ENCODE results near the gene KRTAP10-2.

Gene KRTAP10-2

GRCh38 chr21:44589094-44589493 lies 37.8 kb upstream of the KRTAP10-2 start:
- Histone ChIP-seq H3K9ac (no peak overlapping the region), H3K36me3 (ENCODE audit: control insufficient read depth, insufficient read depth, low read length) (no peaks in the 10 kb centered on the region), H3K27me3 (ENCODE audit: control insufficient read depth, insufficient read depth, low read length) (no peaks in the 10 kb centered on the region), H3K9me3 (ENCODE audit: control insufficient read depth, low read length) (no peaks in the 10 kb centered on the region), H3K27ac (no peak overlapping the region), H2AFZ (no peak overlapping the region), H3K4me3 (ENCODE audit: low read depth, low read length) (no peak overlapping the region), H3K79me2 (no peaks in the 10 kb centered on the region), H3K4me2 (ENCODE audit: low read length) (no peak overlapping the region), H3K4me1 (no peaks in the 10 kb centered on the region)
- TF ChIP-seq CTCF (IDR thresholded peaks at IDR 0.05): no peak

GRCh38 chr21:44585892-44586291 lies 34.6 kb upstream of the KRTAP10-2 start:
- Histone ChIP-seq H3K4me2 (ENCODE audit: low read length) (no peak overlapping the region), H3K27me3 (ENCODE audit: control insufficient read depth, insufficient read depth, low read length) (no peaks in the 10 kb centered on the region), H3K4me3 (ENCODE audit: low read depth, low read length) (no peak overlapping the region), H3K79me2 (no peaks in the 10 kb centered on the region), H2AFZ (no peak overlapping the region), H3K9me3 (ENCODE audit: control insufficient read depth, low read length) (no peaks in the 10 kb centered on the region), H3K4me1 (no peaks in the 10 kb centered on the region), H3K9ac (no peak overlapping the region), H3K27ac (no peak overlapping the region), H3K36me3 (ENCODE audit: control insufficient read depth, insufficient read depth, low read length) (no peaks in the 10 kb centered on the region)
- no peak for TF ChIP-seq CTCF (IDR thresholded peaks at IDR 0.05)

- Histone ChIP-seq H3K9ac (no peak overlapping the region), H3K27me3 (ENCODE audit: control insufficient read depth, insufficient read depth, low read length) (no peaks in the 10 kb centered on the region), H3K4me1 (no peaks in the 10 kb centered on the region), H3K4me2 (ENCODE audit: low read length) (no peak overlapping the region), H3K27ac (no peak overlapping the region), H3K79me2 (no peaks in the 10 kb centered on the region), H3K36me3 (ENCODE audit: control insufficient read depth, insufficient read depth, low read length) (no peaks in the 10 kb centered on the region), H2AFZ (no peak overlapping the region), H3K4me3 (ENCODE audit: low read depth, low read length) (no peak overlapping the region), H3K9me3 (ENCODE audit: control insufficient read depth, low read length) (no peaks in the 10 kb centered on the region)
- no peak for TF ChIP-seq CTCF (IDR thresholded peaks at IDR 0.05)
Observed at GRCh38 chr21:44583800-44584147, 32.5 kb upstream of the KRTAP10-2 start.

- TF ChIP-seq CTCF (IDR thresholded peaks at IDR 0.05): no peak
- H3K27me3 ChIP-seq (ENCODE audit: control insufficient read depth, insufficient read depth, low read length): no peaks in the 10 kb centered on the region
- H3K79me2 ChIP-seq: no peaks in the 10 kb centered on the region
- no peak overlapping the region for H3K9ac ChIP-seq
- no peaks in the 10 kb centered on the region for H3K4me1 ChIP-seq
- no peak overlapping the region for H3K4me3 ChIP-seq (ENCODE audit: low read depth, low read length)
- no peaks in the 10 kb centered on the region for H3K36me3 ChIP-seq (ENCODE audit: control insufficient read depth, insufficient read depth, low read length)
- H3K4me2 ChIP-seq (ENCODE audit: low read length): no peak overlapping the region
- no peak overlapping the region for H2AFZ ChIP-seq
- no peak overlapping the region for H3K27ac ChIP-seq
- H3K9me3 ChIP-seq (ENCODE audit: control insufficient read depth, low read length): no peaks in the 10 kb centered on the region
Observed at GRCh38 chr21:44583089-44583799, 31.9 kb upstream of the KRTAP10-2 start.

- H3K4me1 ChIP-seq: no peaks in the 10 kb centered on the region
- no peak overlapping the region for H3K9ac ChIP-seq
- no peaks in the 10 kb centered on the region for H3K36me3 ChIP-seq (ENCODE audit: control insufficient read depth, insufficient read depth, low read length)
- no peak for TF ChIP-seq CTCF (IDR thresholded peaks at IDR 0.05)
- no peaks in the 10 kb centered on the region for H3K27me3 ChIP-seq (ENCODE audit: control insufficient read depth, insufficient read depth, low read length)
- H2AFZ ChIP-seq: no peak overlapping the region
- H3K79me2 ChIP-seq: no peaks in the 10 kb centered on the region
- no peak overlapping the region for H3K4me3 ChIP-seq (ENCODE audit: low read depth, low read length)
- no peaks in the 10 kb centered on the region for H3K9me3 ChIP-seq (ENCODE audit: control insufficient read depth, low read length)
- H3K27ac ChIP-seq: no peak overlapping the region
- no peak overlapping the region for H3K4me2 ChIP-seq (ENCODE audit: low read length)
Observed at GRCh38 chr21:44582055-44582454, 30.8 kb upstream of the KRTAP10-2 start.

All from parathyroid adenoma (tissue), 2 donors.